ENCODE data around the gene USF3.

The USF3 gene

DNA sequence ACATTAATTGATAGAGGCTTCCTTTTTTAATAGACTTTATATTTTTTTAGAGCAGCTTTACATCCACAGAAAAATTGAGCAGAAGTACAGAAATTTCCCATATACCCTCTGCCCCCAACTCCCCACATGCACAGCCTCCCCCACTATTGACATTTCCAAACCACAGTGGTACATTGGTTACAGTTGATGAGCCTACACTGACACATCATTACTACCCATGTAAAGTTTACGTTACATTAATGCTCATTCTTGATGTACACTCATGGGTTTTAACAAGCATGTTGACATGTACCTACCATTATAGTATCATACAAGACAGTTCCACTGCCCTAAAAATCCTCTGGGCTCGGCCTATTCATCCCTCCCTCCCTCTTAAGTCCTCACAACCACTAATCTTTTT lies 78.7 kb downstream of the USF3 start:
- FAIRE-seq (no peak), DNase-seq (ENCODE audit: low spot score) (no peak)

DNA sequence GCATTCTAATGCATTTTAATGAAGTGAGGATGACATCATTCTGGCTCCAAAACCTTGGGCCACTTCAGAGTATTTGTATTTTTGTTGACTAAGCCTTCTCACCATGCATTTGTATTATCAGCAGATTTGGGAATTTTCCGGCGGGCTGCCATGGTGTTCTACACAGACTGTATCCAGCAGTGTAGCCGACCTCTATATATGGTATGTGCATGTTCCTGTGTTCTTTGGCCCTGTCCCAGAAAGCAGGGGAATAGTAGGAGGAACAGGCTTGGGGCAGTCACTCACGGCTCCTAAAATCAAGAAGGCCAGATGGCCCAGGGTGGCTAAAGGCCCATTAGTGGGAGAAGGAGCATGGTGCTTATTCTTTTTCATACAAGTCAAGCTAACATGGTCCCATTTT lies 80.5 kb downstream of the USF3 start:
- DNase-seq (ENCODE audit: low spot score) = no peak
- FAIRE-seq = no peak

- FAIRE-seq (no peak), DNase-seq (ENCODE audit: low spot score) (no peak)
Observed at GRCh38 chr3:113614402-113614801, 82.0 kb downstream of the USF3 start.

- FAIRE-seq (no peak), DNase-seq (ENCODE audit: low spot score) (no peak)
Observed at GRCh38 chr3:113607219-113607596, 89.2 kb downstream of the USF3 start.

DNA sequence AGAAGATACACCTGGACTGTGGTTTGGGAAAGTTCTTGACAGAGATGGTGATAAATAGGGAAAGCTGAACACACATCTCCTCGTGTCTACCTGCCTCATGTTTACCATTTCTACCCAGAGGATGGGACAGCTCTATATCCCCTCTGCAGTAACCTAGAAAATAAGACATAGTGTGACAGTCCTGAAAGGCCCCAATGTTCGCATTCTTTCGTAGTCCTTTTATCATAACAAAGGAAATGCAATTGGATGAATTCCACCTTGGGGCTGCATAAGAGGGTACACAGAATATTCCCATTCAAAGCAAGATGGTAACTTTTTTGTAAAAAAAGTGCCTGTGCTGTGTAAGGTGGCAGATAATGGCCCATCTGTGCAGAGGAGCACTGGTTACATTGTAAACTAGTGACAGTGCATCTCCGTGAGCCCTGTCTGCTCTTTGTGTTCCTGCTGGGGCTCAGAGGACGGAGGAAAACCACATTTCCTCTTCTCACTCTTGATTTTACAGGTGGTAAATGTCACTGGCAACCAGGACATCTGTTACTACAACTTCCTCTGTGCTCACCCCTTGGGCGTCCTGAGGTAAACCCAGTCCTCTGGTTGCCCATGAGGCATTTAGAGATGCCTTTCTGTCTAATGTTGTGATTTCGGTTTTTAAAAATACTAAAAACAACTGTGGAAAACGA lies 89.8 kb downstream of the USF3 start:
- no peak for DNase-seq (ENCODE audit: low spot score)

GRCh38 chr3:113602836-113603235 lies 93.6 kb downstream of the USF3 start:
- no peak for DNase-seq (ENCODE audit: low spot score)

More for the DNA sequence above, 89.8 kb downstream of the USF3 start:
- no peak for FAIRE-seq

DNA sequence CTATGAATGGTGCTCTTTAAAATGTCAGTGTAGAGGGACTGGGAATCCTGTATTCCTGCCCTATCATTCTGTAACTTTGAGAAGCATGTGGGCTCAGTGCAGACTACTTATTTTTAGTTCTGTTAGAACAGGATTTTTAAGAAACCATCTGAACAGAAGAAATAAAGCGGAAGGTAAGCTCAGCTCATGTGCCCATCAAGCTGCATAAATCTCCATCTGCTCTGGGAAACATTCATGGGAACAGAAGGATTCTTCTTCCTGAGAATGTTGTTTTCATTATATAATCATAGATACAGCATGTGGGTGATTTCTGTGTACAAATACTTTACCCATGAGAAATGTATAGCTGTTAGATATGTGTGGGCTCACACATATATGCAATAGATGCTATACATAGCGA lies 94.2 kb downstream of the USF3 start:
- no peak for FAIRE-seq
- no peak for DNase-seq (ENCODE audit: low spot score)

More at GRCh38 chr3:113602836-113603235, 93.6 kb downstream of the USF3 start:
- no peak for FAIRE-seq

- DNase-seq (ENCODE audit: low spot score) (no peak), FAIRE-seq (no peak)
Observed at GRCh38 chr3:113601240-113601639, 95.2 kb downstream of the USF3 start.

- DNase-seq (ENCODE audit: low spot score) (no peak), FAIRE-seq (no peak)
Observed at GRCh38 chr3:113600418-113601182, 95.8 kb downstream of the USF3 start.

Data from urothelium cell line (cell line).